ENCODE results near the gene CNTROB.

The CNTROB gene

DNA sequence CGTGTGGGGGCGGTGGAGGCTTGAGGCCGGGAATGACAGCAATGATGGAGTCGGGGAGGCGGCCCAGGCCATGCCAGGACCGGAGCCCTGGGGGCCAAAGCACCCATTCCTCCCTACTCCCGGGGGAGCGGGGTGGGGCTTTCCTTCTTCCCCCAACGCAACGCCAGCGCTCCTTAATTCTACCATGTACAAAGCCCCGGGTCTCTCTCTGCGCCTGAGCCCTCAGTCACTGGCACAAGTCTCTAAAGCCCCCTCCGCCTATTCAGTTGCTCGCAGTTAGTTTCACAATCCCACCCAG, 15.7 kb upstream of the CNTROB start:
- peaks cover 15% of the 10 kb centered on the region for H3K36me3 ChIP-seq (ENCODE audit: insufficient read depth, low read length)
- H3K27me3 ChIP-seq (ENCODE audit: insufficient read depth, low read length, poor library complexity): no peaks in the 10 kb centered on the region
- peak overlapping the region; percentile 76 for H2AFZ ChIP-seq (ENCODE audit: low read depth, low read length)
- H3K27ac ChIP-seq (ENCODE audit: low read length): peak overlapping the region; percentile 84
- peaks cover 12% of the 10 kb centered on the region for H3K79me2 ChIP-seq (ENCODE audit: insufficient read depth, low read length)
- DNase-seq (no peak), ATAC-seq (ENCODE audit: insufficient read depth, low read depth) (no peak)
- H4K20me1 ChIP-seq (ENCODE audit: insufficient read depth, low read length): peaks cover 9% of the 10 kb centered on the region; the same call in 1 of the 2 replicates
- peaks cover 36% of the 10 kb centered on the region for H3K4me1 ChIP-seq (ENCODE audit: insufficient read depth, low read length)
- peak overlapping the region; percentile 98 for H3K4me2 ChIP-seq (ENCODE audit: insufficient read depth, low read length)
- H3K4me3 ChIP-seq (ENCODE audit: low read depth in 1 of 2, low read length in 2 of 2): peak overlapping the region; percentile 22 to 66; a peak in 3 of 4 replicates
- peak overlapping the region; percentile 89 for H3K9ac ChIP-seq (ENCODE audit: low read depth, low read length)
- TF ChIP-seq EZH2 (IDR thresholded peaks at IDR 0.05; ENCODE audit: borderline replicate concordance, low read depth, low read length, severe bottlenecking): no peak
- TF ChIP-seq, protein P1, sequence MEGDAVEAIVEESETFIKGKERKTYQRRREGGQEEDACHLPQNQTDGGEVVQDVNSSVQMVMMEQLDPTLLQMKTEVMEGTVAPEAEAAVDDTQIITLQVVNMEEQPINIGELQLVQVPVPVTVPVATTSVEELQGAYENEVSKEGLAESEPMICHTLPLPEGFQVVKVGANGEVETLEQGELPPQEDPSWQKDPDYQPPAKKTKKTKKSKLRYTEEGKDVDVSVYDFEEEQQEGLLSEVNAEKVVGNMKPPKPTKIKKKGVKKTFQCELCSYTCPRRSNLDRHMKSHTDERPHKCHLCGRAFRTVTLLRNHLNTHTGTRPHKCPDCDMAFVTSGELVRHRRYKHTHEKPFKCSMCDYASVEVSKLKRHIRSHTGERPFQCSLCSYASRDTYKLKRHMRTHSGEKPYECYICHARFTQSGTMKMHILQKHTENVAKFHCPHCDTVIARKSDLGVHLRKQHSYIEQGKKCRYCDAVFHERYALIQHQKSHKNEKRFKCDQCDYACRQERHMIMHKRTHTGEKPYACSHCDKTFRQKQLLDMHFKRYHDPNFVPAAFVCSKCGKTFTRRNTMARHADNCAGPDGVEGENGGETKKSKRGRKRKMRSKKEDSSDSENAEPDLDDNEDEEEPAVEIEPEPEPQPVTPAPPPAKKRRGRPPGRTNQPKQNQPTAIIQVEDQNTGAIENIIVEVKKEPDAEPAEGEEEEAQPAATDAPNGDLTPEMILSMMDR (IDR thresholded peaks at IDR 0.05; ENCODE audit: borderline replicate concordance, extremely low read depth, low read length, poor library complexity, severe bottlenecking): no peak
- H3K9me3 ChIP-seq (ENCODE audit: insufficient read depth, low read length, severe bottlenecking): no peaks in the 10 kb centered on the region

DNA sequence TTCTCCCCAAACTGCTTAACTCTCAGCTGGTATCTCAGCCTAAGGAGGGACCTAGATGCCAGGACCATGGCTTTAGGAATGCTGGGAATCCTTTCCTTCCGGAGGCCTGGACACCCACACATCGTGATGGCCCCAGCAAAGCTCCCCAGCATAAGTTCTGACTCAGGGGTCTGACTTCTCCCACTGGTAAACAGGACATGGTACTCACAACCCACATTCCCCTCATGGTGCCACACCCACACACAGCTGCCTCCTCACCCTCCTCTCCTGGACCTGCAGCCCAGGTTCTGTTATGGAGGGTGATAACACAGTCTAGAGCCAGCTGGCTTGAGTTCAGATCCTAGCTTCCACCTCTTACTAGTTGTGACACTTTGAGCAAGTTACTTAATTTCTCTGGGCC, 15.2 kb upstream of the CNTROB start:
- TF ChIP-seq, protein P1 (IDR thresholded peaks at IDR 0.05; ENCODE audit: borderline replicate concordance, extremely low read depth, low read length, poor library complexity, severe bottlenecking): no peak
- no peak for TF ChIP-seq EZH2 (IDR thresholded peaks at IDR 0.05; ENCODE audit: borderline replicate concordance, low read depth, low read length, severe bottlenecking)
- peak overlapping the region; percentile 98 for H3K4me2 ChIP-seq (ENCODE audit: insufficient read depth, low read length)
- peaks cover 6% of the 10 kb centered on the region; the same call in 1 of the 2 replicates for H4K20me1 ChIP-seq (ENCODE audit: insufficient read depth, low read length)
- peaks cover 10% of the 10 kb centered on the region for H3K36me3 ChIP-seq (ENCODE audit: insufficient read depth, low read length)
- peaks cover 36% of the 10 kb centered on the region for H3K4me1 ChIP-seq (ENCODE audit: insufficient read depth, low read length)
- peak; percentile 26 for DNase-seq
- H3K4me3 ChIP-seq (ENCODE audit: low read depth in 1 of 2, low read length in 2 of 2): peak overlapping the region in 1 of 2 experiments; percentile 66; a peak in 2 of 4 replicates
- H3K79me2 ChIP-seq (ENCODE audit: insufficient read depth, low read length): peaks cover 12% of the 10 kb centered on the region
- H3K27ac ChIP-seq (ENCODE audit: low read length): peak overlapping the region; percentile 84
- peak overlapping the region; percentile 89 for H3K9ac ChIP-seq (ENCODE audit: low read depth, low read length)
- no peak for ATAC-seq (ENCODE audit: insufficient read depth, low read depth)
- H3K27me3 ChIP-seq (ENCODE audit: insufficient read depth, low read length, poor library complexity): no peaks in the 10 kb centered on the region
- H3K9me3 ChIP-seq (ENCODE audit: insufficient read depth, low read length, severe bottlenecking): no peaks in the 10 kb centered on the region
- peak overlapping the region; percentile 76; the same call in 1 of the 2 replicates for H2AFZ ChIP-seq (ENCODE audit: low read depth, low read length)

DNA sequence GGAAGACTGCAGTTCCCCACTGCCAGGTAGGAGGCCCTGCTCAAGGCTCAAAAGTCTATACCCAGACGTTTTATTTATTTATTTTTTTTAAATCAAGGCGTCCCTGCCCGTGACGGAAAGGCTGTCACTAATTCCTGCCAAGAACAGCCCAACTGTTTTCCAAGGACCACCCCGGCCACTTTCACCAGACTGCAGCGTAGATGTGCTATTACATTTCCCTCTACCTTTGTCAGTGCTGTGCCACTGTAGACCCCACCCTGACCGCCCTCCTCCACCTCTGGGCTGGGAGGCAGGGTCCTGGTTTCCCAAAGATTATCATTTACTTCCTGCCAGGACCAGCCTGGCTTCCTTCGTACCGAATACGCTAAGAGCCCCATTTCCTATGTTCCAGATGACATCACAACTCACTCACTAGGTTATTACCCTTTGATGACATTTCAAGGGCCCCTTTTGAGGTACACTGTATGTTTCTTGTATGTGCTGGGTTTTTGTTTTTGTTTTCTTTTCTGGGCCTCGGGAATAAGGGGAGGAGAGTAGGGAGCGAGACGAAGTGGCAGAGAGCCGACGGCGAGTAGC, 9.6 kb upstream of the CNTROB start:
- Histone ChIP-seq H2AFZ (ENCODE audit: low read depth, low read length) (no peak overlapping the region), H3K36me3 (ENCODE audit: insufficient read depth, low read length) (no peaks in the 10 kb centered on the region), H4K20me1 (ENCODE audit: insufficient read depth, low read length) (no peaks in the 10 kb centered on the region), H3K27ac (ENCODE audit: low read length) (no peak overlapping the region), H3K4me3 (ENCODE audit: low read depth in 1 of 2, low read length in 2 of 2) (no peak overlapping the region; a peak in 1 of 4 replicates), H3K4me2 (ENCODE audit: insufficient read depth, low read length) (peak overlapping the region; percentile 15; the same call in 1 of the 2 replicates), H3K4me1 (ENCODE audit: insufficient read depth, low read length) (no peaks in the 10 kb centered on the region; the same call in 1 of the 2 replicates), H3K9me3 (ENCODE audit: insufficient read depth, low read length, severe bottlenecking) (no peaks in the 10 kb centered on the region), H3K79me2 (ENCODE audit: insufficient read depth, low read length) (no peaks in the 10 kb centered on the region), H3K9ac (ENCODE audit: low read depth, low read length) (no peak overlapping the region; the same call in 1 of the 2 replicates), H3K27me3 (ENCODE audit: insufficient read depth, low read length, poor library complexity) (no peaks in the 10 kb centered on the region)
- DNase-seq (no peak), ATAC-seq (ENCODE audit: insufficient read depth, low read depth) (peak; percentile 23; the same call in 1 of the 3 replicates)
- TF ChIP-seq, protein P1 (IDR thresholded peaks at IDR 0.05; ENCODE audit: borderline replicate concordance, extremely low read depth, low read length, poor library complexity, severe bottlenecking): no peak
- TF ChIP-seq EZH2 (IDR thresholded peaks at IDR 0.05; ENCODE audit: borderline replicate concordance, low read depth, low read length, severe bottlenecking): no peak

Data from DND-41 (cell line).